ENCODE measurements around the gene ZNF512B. TPM values are rescaled to one million over a fixed set of nuclear protein-coding genes. Genes with fewer than 3 reads are reported as not detected.
"Not testable (repeated sequence)": the region's sequence is repeated elsewhere in the genome, so short reads cannot be mapped to it uniquely, and the experiment has no call there.

The ZNF512B gene
- total and polyA plus RNA-seq, 8 donors: 3.5 to 12.1 (median 8.2) TPM

- Histone ChIP-seq H3K9me3 (no peaks in the 10 kb centered on the region), H3K27me3 (peaks cover 0 to 7% (median 0%) of the 10 kb centered on the region in 3 donors), H3K4me3 (peak overlapping the region in 1 of 4 donors; percentile 36), H3K4me1 (peaks cover 18 to 49% (median 43%) of the 10 kb centered on the region in 4 donors), H3K27ac (peak overlapping the region in 2 of 5 donors; percentile 18 to 28), H3K36me3 (peaks cover 0 to 10% (median 0%) of the 10 kb centered on the region in 4 donors)
- intact Hi-C loops (cut with DNase I; ENCODE audit: low total_unique reads): loop anchor here (5.0 kb wide), 1 partner anchor 437 kb away; the partner anchor contains the start of gene PTK6
- DNase-seq: peak; percentile 62 to 64
- WGBS, 5 donors: 49 to 58% (median 55%) methylated on average over 19 of the region's 19 CpGs
- no peak for TF ChIP-seq CTCF (IDR thresholded peaks at IDR 0.05)
- TF ChIP-seq POLR2AphosphoS5 (IDR thresholded peaks at IDR 0.05): no peak
- TF ChIP-seq POLR2A (IDR thresholded peaks at IDR 0.05): no peak
- no peak for TF ChIP-seq EP300 (IDR thresholded peaks at IDR 0.05)
Measured at GRCh38 chr20:63974402-63975200, 4.9 kb upstream of the ZNF512B start.

- H3K36me3 ChIP-seq: peaks cover 0 to 10% (median 0%) of the 10 kb centered on the region in 4 donors
- DNase-seq: peak; percentile 90 to 96
- TF ChIP-seq POLR2AphosphoS5 (IDR thresholded peaks at IDR 0.05) (peak in 1 of 3 donors; percentile 75), EP300 (IDR thresholded peaks at IDR 0.05) (no peak), POLR2A (IDR thresholded peaks at IDR 0.05) (no peak), CTCF (IDR thresholded peaks at IDR 0.05) (peak in 5 of 7 experiments; percentile 95 to 100 (median 98))
- 13 to 20% (median 14%) methylated on average over 26 to 37 of the region's 37 CpGs for WGBS, 5 donors
- H3K27ac ChIP-seq: peak overlapping the region; percentile 27 to 68 (median 41)
- H3K27me3 ChIP-seq: peaks cover 0 to 3% (median 0%) of the 10 kb centered on the region in 3 donors
- intact Hi-C loops (cut with DNase I; ENCODE audit: low total_unique reads): loop anchor here (5.0 kb wide), 1 partner anchor 437 kb away; the partner anchor contains the start of gene PTK6
- H3K9me3 ChIP-seq: no peaks in the 10 kb centered on the region
- H3K4me3 ChIP-seq: peak overlapping the region; percentile 29 to 36 (median 32)
- peaks cover 23 to 48% (median 42%) of the 10 kb centered on the region in 4 donors for H3K4me1 ChIP-seq
Measured at GRCh38 chr20:63973636-63974401, 4.1 kb upstream of the ZNF512B start.

GRCh38 chr20:63973160-63973479, 3.4 kb upstream of the ZNF512B start:
- Histone ChIP-seq H3K36me3 (peaks cover 0 to 12% (median 0%) of the 10 kb centered on the region in 4 donors), H3K4me1 (peaks cover 21 to 48% (median 41%) of the 10 kb centered on the region in 4 donors), H3K4me3 (no peak overlapping the region), H3K27ac (no peak overlapping the region), H3K9me3 (no peaks in the 10 kb centered on the region), H3K27me3 (no peaks in the 10 kb centered on the region)
- DNase-seq: no peak
- intact Hi-C loops (cut with DNase I; ENCODE audit: low total_unique reads): loop anchor here (5.0 kb wide), 1 partner anchor 436 kb away; the partner anchor contains the start of gene PTK6
- no peak for TF ChIP-seq POLR2AphosphoS5 (IDR thresholded peaks at IDR 0.05)
- WGBS, 5 donors: 89 to 100% (median 96%) methylated on average over 1 to 3 of the region's 3 CpGs

- no peak overlapping the region for H3K27ac ChIP-seq
- H3K36me3 ChIP-seq: peaks cover 0 to 16% (median 3%) of the 10 kb centered on the region in 4 donors
- H3K27me3 ChIP-seq: no peaks in the 10 kb centered on the region
- 72 to 80% (median 73%) methylated on average over 14 to 18 of the region's 18 CpGs for WGBS, 5 donors
- intact Hi-C loops (cut with DNase I; ENCODE audit: low total_unique reads): loop anchor here (5.0 kb wide), 1 partner anchor 435 kb away; the partner anchor contains the start of gene PTK6
- DNase-seq: peak in 1 of 2 donors; percentile 29
- H3K4me3 ChIP-seq: no peak overlapping the region
- H3K9me3 ChIP-seq: no peaks in the 10 kb centered on the region
- peaks cover 21 to 44% (median 38%) of the 10 kb centered on the region in 4 donors for H3K4me1 ChIP-seq
- no peak for TF ChIP-seq POLR2AphosphoS5 (IDR thresholded peaks at IDR 0.05)
Measured at GRCh38 chr20:63972312-63973159, 2.8 kb upstream of the ZNF512B start.

GRCh38 chr20:63971960-63972311, 2.2 kb upstream of the ZNF512B start:
- H3K27ac ChIP-seq: not testable (repeated sequence)

More at GRCh38 chr20:63971960-63972311, 2.2 kb upstream of the ZNF512B start:
- intact Hi-C loops (cut with DNase I; ENCODE audit: low total_unique reads): loop anchor here (5.0 kb wide), 1 partner anchor 435 kb away; the partner anchor contains the start of gene PTK6
- H3K27me3 ChIP-seq, H3K9me3 ChIP-seq, DNase-seq, H3K4me3 ChIP-seq: not testable (repeated sequence)
- 82 to 93% (median 87%) methylated on average over 10 of the region's 10 CpGs for WGBS, 5 donors
- peaks cover 0 to 20% (median 8%) of the 10 kb centered on the region in 4 donors for H3K36me3 ChIP-seq
- H3K4me1 ChIP-seq: peaks cover 21 to 43% (median 38%) of the 10 kb centered on the region in 4 donors
